NB4 (cell line): Measurements from ENCODE around the gene PLD2.

Experiments used
- DNase-seq: peaks from one replicate; pipeline ENCODE4 v3.0.0; 2010; ENCODE audit warnings: low read depth
- H3K4me3 ChIP-seq: one replicate; pipeline ENCODE4 v1.5.1; 2011; ENCODE audit warnings: mild to moderate bottlenecking, low read depth, low read length, moderate library complexity
- CTCF ChIP-seq: IDR thresholded peaks from one replicate; pipeline ENCODE4 v1.5.1; 2012; ENCODE audit warnings: low read depth, low read length
- MAX ChIP-seq: IDR thresholded peaks from 2 replicates; pipeline ENCODE4 v1.6.1; 2011; ENCODE audit warnings: low read depth, low read length
- MYC ChIP-seq: IDR thresholded peaks from 2 replicates; pipeline ENCODE4 v1.6.1; 2011; ENCODE audit warnings: low read depth, low read length
- POLR2A ChIP-seq: IDR thresholded peaks from 2 replicates; pipeline ENCODE4 v1.6.1; 2011; ENCODE audit warnings: mild to moderate bottlenecking; ENCODE audit not compliant: insufficient read length; ENCODE audit errors: extremely low read depth

Gene PLD2

DNA sequence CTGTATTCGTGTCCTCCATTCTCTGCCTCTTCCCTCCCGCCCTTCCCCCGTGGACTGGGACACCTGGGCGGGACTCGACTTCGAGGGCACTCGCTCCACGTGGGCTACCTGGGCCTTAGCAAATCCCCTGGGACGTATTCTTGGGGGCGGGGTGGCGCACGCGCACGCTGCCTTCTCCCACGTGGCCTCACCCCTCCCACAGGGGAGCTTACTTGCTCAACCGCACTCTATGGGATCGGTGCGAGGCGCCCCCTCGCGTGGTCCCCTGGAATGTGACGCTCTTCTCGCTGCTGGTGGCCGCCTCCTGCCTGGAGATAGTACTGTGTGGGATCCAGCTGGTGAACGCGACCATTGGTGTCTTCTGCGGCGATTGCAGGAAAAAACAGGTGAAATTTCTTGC is 24.3 kb upstream of the PLD2 start:
- no peak for DNase-seq
- TF ChIP-seq POLR2A: no peak
- TF ChIP-seq CTCF: no peak
- TF ChIP-seq MYC: no peak
- no peak for TF ChIP-seq MAX

GRCh38 chr17:4785311-4786105 is 21.4 kb upstream of the PLD2 start:
- no peak for DNase-seq
- H3K4me3 ChIP-seq: no peak overlapping the region
- no peak for TF ChIP-seq POLR2A

More for the DNA sequence above, 24.3 kb upstream of the PLD2 start:
- no peak overlapping the region for H3K4me3 ChIP-seq

- DNase-seq: no peak
- no peak within 1 kb of the TSS for H3K4me3 ChIP-seq
- TF ChIP-seq MAX (no peak), CTCF (no peak), POLR2A (no peak), MYC (no peak)
Measured at GRCh38 chr17:4786106-4786511, 20.8 kb upstream of the PLD2 start, which contains the start of gene VMO1. VMO1 (minus strand) TSS chr17:4786364; CDS start chr17:4786352, 12 bp downstream.

DNA sequence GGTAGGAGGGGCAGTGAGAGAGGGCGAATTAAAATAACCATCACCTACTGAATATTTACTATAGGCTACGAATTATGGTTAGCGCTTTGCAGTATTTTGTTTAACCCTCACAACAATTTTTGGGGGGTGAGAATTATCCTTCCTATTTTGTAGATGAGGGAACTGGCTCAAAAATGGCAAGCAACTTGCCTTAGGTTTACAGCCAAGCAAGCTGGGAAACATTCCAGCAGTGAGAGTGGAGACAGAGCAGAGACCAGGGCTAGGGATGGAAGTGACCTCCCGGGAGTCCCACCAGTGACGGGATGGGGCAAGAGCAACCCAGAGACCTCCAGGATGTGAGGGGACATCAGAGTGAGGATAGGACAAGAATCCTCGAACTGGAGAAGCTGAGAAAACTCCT is 20.4 kb upstream of the PLD2 start:
- DNase-seq: no peak
- no peak for TF ChIP-seq MYC
- TF ChIP-seq CTCF: no peak
- no peak for TF ChIP-seq POLR2A
- TF ChIP-seq MAX: no peak
- H3K4me3 ChIP-seq: no peak overlapping the region

DNA sequence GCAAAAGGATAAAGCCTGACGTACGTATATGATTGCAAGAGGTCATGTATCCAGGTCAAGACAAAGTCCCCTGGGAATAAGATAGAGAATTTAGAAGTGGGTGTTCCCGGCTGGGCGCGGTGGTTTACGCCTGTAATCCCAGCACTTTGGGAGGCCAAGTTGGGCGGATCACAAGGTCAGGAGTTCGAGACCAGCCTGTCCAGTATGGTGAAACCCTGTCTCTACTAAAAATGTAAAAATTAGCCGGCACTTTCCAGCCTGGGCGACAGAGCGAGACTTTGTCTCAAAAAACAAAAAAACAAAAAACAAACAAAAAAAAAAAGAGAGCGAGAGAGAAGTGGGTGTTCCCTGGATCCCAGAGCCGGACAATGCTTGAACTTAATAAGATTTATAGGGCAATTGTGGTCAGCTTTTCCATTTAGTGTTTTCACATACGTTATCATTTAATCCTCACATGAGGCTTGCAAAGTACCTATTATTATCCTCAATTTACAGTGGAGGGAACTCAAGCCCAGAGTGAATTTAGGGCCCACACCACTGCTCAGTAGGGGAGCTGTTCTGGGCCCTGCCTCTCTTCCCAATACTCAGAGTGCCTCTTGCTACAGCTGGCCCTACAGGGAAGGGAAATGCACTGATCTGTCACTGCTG is 18.7 kb upstream of the PLD2 start:
- DNase-seq: no peak
- TF ChIP-seq MAX (no peak), CTCF (no peak), MYC (no peak), POLR2A (no peak)
- H3K4me3 ChIP-seq: no peak overlapping the region

GRCh38 chr17:4788807-4789700 is 17.9 kb upstream of the PLD2 start, which contains the start of gene GLTPD2:
GLTPD2 (plus strand) TSS chr17:4788964; CDS start chr17:4789012, 48 bp downstream.
- DNase-seq: no peak

More at GRCh38 chr17:4788807-4789700, 17.9 kb upstream of the PLD2 start, which contains the start of gene GLTPD2:
- peak within 1 kb of the TSS; percentile 46 for H3K4me3 ChIP-seq
- TF ChIP-seq MAX: no peak
- TF ChIP-seq MYC: no peak
- TF ChIP-seq CTCF: no peak
- TF ChIP-seq POLR2A: no peak
